Astrocyte (in vitro differentiated cells and primary cell): ENCODE results near the gene TRIO.

ENCODE experiments used
- CTCF ChIP-seq: IDR thresholded peaks from 2 replicates; pipeline ENCODE4 v1.5.1; 2011; ENCODE audit warnings: low read depth, mild to moderate bottlenecking, inconsistent platforms, low read length, moderate library complexity; ENCODE audit not compliant: insufficient read depth
- EZH2 ChIP-seq: IDR thresholded peaks from 2 replicates; pipeline ENCODE4 v1.6.1; 2012; ENCODE audit warnings: mild to moderate bottlenecking, low read length, inconsistent platforms; ENCODE audit not compliant: insufficient read depth

- TF ChIP-seq CTCF (no peak), EZH2 (no peak)
Observed at GRCh38 chr5:14265570-14265969, 122.4 kb downstream of the TRIO start.
